ENCODE data around the gene ANG. TPM values are rescaled to one million over a fixed set of nuclear protein-coding genes. Genes with fewer than 3 reads are reported as not detected.

ANG gene
- total and polyA plus RNA-seq, 9 of the 15 experiments (the other 6 are each of a cell fraction or from before 2014, with no cell fraction given) = 0.21 to 0.73 (median 0.34) TPM; not detected in 4

DNA sequence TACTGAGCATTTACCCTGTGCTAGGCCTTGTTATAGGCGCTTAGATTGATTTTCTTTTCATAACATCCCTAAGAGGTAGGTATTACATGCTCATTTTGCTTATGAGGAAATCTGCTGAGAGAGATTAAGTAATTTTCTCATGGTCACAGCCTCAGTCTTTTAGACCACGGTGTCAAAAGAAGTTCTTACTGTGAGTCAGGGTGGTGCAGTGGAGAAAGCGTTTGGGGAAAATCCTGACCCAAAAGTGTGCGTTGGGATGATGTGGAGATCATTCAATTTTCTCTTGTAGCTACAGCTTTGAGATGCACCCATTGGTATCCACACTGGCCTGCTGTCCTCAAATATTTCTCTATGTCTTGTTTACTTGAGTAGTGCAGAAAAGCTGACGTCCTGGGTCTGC lies 8.2 kb downstream of the ANG start (continued):
- TF ChIP-seq, protein P1, sequence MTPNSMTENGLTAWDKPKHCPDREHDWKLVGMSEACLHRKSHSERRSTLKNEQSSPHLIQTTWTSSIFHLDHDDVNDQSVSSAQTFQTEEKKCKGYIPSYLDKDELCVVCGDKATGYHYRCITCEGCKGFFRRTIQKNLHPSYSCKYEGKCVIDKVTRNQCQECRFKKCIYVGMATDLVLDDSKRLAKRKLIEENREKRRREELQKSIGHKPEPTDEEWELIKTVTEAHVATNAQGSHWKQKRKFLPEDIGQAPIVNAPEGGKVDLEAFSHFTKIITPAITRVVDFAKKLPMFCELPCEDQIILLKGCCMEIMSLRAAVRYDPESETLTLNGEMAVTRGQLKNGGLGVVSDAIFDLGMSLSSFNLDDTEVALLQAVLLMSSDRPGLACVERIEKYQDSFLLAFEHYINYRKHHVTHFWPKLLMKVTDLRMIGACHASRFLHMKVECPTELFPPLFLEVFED (CRISPR knock-in tag; conservative IDR thresholded peaks at IDR 0.05) = no peak
- TF ChIP-seq RBM17 (IDR thresholded peaks at IDR 0.05; ENCODE audit: borderline replicate concordance, low read depth, low read length) = no peak
- no peak for TF ChIP-seq NCOA1 (IDR thresholded peaks at IDR 0.05; ENCODE audit: low read depth)
- TF ChIP-seq, protein P2, sequence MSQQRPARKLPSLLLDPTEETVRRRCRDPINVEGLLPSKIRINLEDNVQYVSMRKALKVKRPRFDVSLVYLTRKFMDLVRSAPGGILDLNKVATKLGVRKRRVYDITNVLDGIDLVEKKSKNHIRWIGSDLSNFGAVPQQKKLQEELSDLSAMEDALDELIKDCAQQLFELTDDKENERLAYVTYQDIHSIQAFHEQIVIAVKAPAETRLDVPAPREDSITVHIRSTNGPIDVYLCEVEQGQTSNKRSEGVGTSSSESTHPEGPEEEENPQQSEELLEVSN (IDR thresholded peaks at IDR 0.05; ENCODE audit: borderline replicate concordance in 1 of 2, extremely low read depth in 1 of 2, insufficient read depth in 1 of 2, insufficient read length in 1 of 2, low read depth in 1 of 2, low read length in 1 of 2, poor library complexity in 1 of 2, severe bottlenecking in 1 of 2) = no peak
- TF ChIP-seq RFX7 (CRISPR knock-in tag; IDR thresholded peaks at IDR 0.05) = no peak
- TF ChIP-seq MEF2A (IDR thresholded peaks at IDR 0.05; ENCODE audit: control insufficient read depth, low read depth, low read length) = no peak
- no peak for TF ChIP-seq FIP1L1 (IDR thresholded peaks at IDR 0.05; ENCODE audit: low read depth, low read length, poor library complexity, severe bottlenecking)
- TF ChIP-seq SMAD4 (CRISPR knock-in tag; conservative IDR thresholded peaks at IDR 0.05) = no peak
- no peak for TF ChIP-seq BRD9 (IDR thresholded peaks at IDR 0.05; ENCODE audit: low read depth, partially characterized antibody)
